GM19463 (cell line): Measurements from ENCODE around the gene VASH2.
A peak's percentile ranks its signal among the peaks of the same experiment; 100 is the strongest.
"Not testable (repeated sequence)": the region's sequence is repeated elsewhere in the genome, so short reads cannot be mapped to it uniquely, and the experiment has no call there.

Source experiments
- ATAC-seq: cut with Tn5 transposase; IDR thresholded peaks from one replicate; pipeline ENCODE4 v1.9.1; 2021; ENCODE audit warnings: mild to moderate bottlenecking, moderate library complexity; ENCODE audit not compliant: unreplicated experiment

The VASH2 gene

GRCh38 chr1:212954514-212954913 is 4.2 kb downstream of the VASH2 start:
- ATAC-seq = no peak

GRCh38 chr1:212955098-212955497 is 4.8 kb downstream of the VASH2 start:
- ATAC-seq = peak; percentile 17

- no peak for ATAC-seq
Observed at GRCh38 chr1:212955961-212956620, 5.8 kb downstream of the VASH2 start.

- no peak for ATAC-seq
Observed at GRCh38 chr1:212957546-212957945, 7.2 kb downstream of the VASH2 start.

DNA sequence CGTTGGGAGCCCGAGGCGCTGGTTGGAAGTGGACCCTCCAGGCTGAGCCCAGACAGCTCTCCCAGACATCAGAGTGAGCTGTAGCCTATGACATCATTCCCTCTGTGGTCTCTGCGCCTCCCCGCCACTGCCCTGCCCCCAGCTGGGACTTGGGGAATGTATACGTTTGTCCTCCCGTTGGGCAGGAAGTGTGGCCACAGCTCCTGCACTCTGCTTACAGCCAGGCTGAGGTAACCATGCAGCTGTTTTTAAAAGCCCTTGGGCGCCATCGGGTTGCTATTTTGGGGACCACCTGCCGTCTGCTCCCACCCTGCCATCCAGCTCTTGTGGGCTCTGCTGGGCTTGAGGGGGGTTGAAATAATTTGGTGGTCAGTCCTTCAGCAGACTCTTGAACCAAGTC is 7.8 kb downstream of the VASH2 start:
- no peak for ATAC-seq

GRCh38 chr1:212959266-212960220 is 9.2 kb downstream of the VASH2 start:
- peak; percentile 80 for ATAC-seq

DNA sequence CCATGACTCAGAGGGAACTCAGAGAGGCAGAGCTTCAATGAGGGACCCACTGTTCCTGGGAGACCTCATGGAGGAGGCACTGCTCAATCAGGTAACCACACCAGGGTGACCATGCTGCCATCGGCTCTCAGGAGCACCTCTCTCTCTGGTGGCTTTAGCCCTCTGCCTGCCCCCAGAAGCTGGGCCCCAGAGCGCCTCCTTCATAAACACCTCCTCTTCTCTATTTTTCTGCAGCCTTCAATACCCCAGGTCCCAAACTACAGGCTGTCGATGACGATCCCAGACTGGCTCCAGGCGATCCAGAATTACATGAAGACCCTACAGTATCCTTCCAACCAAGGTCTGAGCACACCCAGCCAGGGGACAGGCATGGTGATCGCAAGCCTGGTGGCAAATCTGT is 10.6 kb downstream of the VASH2 start:
- ATAC-seq = no peak

- ATAC-seq = no peak
Observed at GRCh38 chr1:212962509-212962908, 12.2 kb downstream of the VASH2 start.

DNA sequence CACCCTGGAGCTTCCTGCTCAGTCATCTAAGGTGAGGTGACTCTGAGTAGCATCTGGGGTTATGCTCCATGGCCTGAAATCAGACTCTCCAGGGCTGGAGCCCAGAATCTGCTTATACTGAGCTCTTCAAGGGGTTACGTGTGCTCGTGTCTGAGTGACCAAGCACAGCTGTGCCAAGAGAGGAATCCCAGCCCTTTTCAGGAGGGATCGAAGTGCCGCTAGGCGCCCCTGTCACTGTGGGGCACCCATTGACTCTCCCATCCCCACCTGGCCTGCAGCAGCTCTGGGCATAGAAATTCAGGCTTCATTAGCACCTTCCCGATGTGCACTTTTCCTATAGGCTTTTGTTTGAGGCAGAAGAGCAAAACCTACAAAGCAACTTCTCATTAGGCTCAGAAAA is 13.8 kb downstream of the VASH2 start:
- ATAC-seq = no peak

GRCh38 chr1:212964993-212965392 is 14.7 kb downstream of the VASH2 start:
- ATAC-seq = not testable (repeated sequence)

DNA sequence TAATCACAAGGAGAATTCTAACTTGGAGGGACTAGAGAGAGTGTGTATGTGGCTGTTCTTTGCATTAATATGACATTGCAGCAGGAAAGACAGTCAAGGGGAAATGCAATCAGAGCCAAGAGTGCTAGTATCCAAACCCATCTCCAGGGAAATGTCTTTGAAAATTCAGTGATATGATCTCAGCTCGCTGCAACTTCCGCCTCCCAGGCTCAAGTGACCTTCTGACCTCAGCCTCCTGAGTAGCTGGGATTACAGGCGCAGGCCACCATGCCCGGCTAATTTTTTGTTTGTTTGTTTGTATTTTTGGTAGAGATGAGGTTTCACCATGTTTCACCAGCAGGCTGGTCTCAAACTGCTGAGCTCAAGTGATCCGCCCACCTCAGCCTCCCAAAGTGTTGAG is 16.3 kb downstream of the VASH2 start:
- ATAC-seq = no peak

GRCh38 chr1:212967801-212968200 is 17.5 kb downstream of the VASH2 start:
- ATAC-seq = peak; percentile 68

- ATAC-seq = no peak
Observed at GRCh38 chr1:212968368-212968863, 18.1 kb downstream of the VASH2 start.

DNA sequence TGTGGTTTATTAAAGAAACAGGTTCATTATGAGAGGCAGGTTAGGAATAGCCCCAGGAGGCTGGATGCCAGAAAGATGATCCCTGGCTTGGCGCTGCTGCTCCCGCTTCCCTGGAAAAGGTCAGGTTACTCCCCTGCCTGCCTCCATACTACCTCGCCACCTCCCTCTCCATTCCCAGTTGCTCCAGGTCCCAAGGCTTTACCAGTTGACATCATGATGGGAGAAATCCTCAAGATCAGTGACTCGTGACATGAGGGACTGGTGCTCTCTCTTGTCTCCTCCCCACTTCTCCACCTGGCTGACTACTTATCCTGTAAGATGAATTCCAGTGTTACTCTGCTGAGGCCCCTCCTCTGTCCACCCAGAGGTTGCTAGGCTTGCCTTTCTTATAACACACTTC is 19.7 kb downstream of the VASH2 start:
- no peak for ATAC-seq

DNA sequence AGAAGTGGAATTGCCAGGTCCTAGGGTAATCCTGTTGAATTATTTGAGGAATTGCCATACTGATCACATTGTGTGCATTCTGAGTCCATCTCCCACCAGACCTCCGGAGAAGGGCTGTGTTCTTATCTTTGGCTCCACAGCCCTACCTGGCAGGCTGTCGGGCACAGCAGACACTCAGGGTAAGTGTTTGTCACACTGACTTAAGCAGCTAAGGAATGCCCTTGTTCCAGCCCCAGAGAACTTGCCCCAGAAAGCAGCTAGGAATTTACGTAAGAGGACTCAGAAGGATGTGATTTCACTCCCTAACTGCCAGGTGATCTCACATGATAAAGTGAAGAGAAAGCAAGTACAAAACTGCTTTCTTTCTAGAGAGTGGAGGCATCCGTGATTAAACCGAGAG is 21.0 kb downstream of the VASH2 start:
- no peak for ATAC-seq

DNA sequence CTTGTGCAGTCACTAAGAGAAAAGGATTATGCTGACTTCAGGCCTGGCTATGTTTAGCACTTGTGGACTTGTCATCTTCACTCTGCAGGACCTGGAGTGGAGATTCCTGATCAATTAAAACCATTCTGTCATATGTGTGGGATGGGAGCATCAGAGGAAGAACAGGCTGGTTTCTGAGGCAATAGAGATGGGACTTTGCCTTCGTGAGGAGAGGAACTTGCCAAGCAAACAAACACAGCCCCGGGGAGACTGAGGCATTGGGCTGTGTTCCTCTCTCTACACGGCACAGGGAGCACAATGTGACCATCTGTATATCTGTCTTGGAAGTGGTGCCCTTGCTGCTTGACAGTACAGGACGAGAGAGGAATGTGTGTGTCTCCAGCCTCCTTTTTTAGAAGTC is 23.1 kb downstream of the VASH2 start:
- no peak for ATAC-seq

GRCh38 chr1:212973899-212974298 is 23.6 kb downstream of the VASH2 start:
- ATAC-seq = no peak

DNA sequence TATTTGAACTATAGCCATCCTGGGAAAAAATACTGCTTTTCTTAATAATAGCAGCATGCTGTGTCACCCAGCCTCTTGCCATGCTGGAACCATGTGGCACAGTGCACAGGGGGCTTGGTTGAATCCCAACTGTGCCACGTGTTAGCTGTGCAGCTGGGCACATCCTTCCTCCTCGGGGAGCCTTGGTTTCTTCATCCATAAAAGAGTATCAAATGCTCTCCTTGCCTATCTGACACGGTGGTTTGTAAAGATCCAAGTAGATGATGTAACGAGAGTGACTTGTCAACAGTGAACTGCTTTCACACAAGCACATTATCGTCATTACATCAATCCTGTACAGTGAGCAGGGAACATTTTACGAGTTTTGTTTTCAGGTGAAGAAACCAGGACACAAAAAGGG is 24.4 kb downstream of the VASH2 start:
- no peak for ATAC-seq

- ATAC-seq = no peak
Observed at GRCh38 chr1:212975111-212975918, 25.0 kb downstream of the VASH2 start.

DNA sequence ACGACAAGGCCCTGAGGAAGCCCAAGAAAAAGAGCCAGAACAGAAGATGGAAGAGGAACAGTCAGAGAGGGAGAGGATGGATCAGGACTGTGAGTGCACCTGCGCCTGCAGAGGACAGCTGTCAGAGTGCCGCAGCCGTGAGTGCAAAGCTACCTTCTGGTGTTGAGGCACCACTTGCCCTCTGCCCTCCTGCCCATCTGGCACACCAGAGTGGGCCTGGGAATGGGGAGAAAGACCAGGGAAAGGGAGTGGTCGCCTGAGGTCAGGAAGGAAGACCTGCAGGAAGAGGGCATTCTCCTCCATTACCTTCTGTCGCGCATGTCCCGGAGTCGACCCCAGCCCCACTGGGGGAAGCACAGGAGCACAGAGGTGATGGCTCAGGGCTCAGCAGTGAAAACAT is 26.2 kb downstream of the VASH2 start:
- no peak for ATAC-seq
